Muscle of back (tissue), 13 donors: ENCODE results near the gene IFI30. TPM values are rescaled to one million over a fixed set of nuclear protein-coding genes. Genes with fewer than 3 reads are reported as not detected.
A peak's percentile ranks its signal among the peaks of the same experiment; 100 is the strongest.

Experiments
- DNase-seq, 3 donors: peaks; one replicate each; pipeline versions ENCODE4 v3.0.0 to v3.0.0-alpha.2; 2013
- long read RNA-seq, 9 donors: transcript quantifications; one replicate each; lab custom pipeline, GENCODE V29; 2026
- polyA plus RNA-seq, 10 donors: library from polyadenylated mRNA; unstranded; fragments of 120-200 nt; gene quantifications; one replicate each; pipeline ENCODE4 v1.2.1, GENCODE V29; 2013; ENCODE audit not compliant: insufficient read length in 10 of 10

IFI30 gene
- polyA plus RNA-seq = 1 to 10 TPM in 4 of 10 donors, under 1 TPM in 3, not detected in 3; 0.50 to 1.8 (median 1.1) TPM
- long read RNA-seq, donor 1, partial matches to known transcripts = 0 of 2 reads
- long read RNA-seq, donor 1, other reads (novel, unspliced or antisense) = 0 of 2 reads
- long read RNA-seq, donor 2, partial matches to known transcripts = 0 of 1 reads
- long read RNA-seq, donor 2, other reads (novel, unspliced or antisense) = 0 of 1 reads
- long read RNA-seq, donor 3 = 0 reads
- long read RNA-seq, donor 4, transcript IFI30-201 (7 exons, 1,134 nt) = major isoform, 6 of 6 reads
- long read RNA-seq, donor 4, partial matches to known transcripts = 0 of 6 reads
- long read RNA-seq, donor 4, other reads (novel, unspliced or antisense) = 0 of 6 reads
- long read RNA-seq, donor 5, transcript IFI30-201 (7 exons, 1,134 nt) = major isoform, 5 of 5 reads
- long read RNA-seq, donor 5, partial matches to known transcripts = 0 of 5 reads
- long read RNA-seq, donor 5, other reads (novel, unspliced or antisense) = 0 of 5 reads
- long read RNA-seq, donor 6, transcript IFI30-201 (7 exons, 1,134 nt) = major isoform, 7 of 7 reads
- long read RNA-seq, donor 6, partial matches to known transcripts = 0 of 7 reads
- long read RNA-seq, donor 6, other reads (novel, unspliced or antisense) = 0 of 7 reads
- long read RNA-seq, donor 7, transcript IFI30-201 (7 exons, 1,134 nt) = major isoform, 6 of 6 reads
- long read RNA-seq, donor 7, partial matches to known transcripts = 0 of 6 reads
- long read RNA-seq, donor 7, other reads (novel, unspliced or antisense) = 0 of 6 reads
- long read RNA-seq, donor 8, partial matches to known transcripts = 0 of 2 reads
- long read RNA-seq, donor 8, other reads (novel, unspliced or antisense) = 0 of 2 reads
- long read RNA-seq, donor 9 = 0 reads

DNA sequence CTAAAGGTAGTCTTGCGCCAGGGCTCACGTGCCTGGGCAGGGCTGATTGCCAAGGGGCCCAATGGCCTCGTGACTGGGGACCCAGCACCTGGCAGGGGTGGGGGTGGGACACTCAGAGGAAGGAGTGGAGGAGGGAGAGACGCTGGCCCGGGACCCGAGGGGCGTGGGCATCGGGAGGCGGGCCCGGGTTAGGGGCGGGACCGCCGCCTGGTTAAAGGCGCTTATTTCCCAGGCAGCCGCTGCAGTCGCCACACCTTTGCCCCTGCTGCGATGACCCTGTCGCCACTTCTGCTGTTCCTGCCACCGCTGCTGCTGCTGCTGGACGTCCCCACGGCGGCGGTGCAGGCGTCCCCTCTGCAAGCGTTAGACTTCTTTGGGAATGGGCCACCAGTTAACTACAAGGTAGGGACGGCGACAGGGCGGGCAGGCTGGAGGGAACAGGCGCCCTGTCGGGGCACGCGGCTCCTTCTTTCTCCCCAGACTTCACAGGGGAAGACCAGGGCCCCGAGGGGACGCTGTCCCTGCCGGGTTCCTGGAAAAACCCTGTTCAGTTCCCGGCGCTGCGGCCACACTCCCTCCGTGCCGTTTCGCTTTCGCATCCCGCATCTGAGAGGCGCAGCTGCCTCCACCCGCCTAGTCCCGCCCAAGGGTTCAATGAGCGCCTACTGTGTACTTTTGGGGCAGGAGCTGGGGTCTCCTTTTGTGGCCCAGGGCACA lies at the start of gene IFI30:
TSS of gene IFI30 (plus strand) at position 242 of the 717 bp plus-strand sequence. CDS start at position 271, 29 bp downstream.
- peak in 2 of 3 donors; percentile 44 to 76 for DNase-seq

DNA sequence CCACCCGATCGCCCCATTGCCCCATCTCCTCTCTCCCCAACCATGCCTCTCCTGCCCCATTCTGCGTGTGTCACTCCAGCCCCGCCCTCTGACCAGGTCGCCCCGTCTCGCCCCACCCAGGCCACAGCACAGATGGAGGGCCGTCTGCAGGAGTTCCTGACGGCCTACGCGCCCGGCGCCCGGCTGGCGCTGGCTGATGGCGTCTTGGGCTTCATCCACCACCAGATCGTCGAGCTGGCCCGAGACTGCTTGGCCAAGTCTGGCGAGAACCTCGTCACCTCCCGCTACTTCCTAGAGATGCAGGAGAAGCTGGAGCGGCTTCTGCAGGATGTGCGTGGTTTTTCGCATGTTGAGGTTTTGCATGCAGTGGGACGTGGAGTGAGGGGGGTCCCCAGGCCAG lies 49.8 kb upstream of the IFI30 start:
- no peak for DNase-seq

DNA sequence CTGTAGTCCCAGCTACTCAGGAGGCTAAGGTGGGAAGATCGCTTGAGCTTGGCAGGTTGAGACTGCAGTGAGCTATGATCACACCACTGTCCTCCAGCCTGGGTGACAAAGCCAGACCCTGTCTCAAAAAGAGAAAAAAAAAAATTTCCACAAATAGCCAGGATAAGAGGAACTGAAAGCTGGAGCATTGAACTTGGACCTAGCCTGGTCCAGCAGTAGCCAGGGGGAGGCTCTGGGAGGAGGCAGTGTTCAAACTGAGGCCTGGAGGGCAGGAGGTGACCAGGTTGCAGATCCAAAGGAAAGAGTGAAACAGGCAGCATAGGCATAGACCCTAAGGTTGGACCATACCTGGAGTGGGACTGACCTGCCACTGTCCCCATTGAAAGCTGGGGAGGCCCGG lies 47.5 kb upstream of the IFI30 start:
- no peak for DNase-seq

DNA sequence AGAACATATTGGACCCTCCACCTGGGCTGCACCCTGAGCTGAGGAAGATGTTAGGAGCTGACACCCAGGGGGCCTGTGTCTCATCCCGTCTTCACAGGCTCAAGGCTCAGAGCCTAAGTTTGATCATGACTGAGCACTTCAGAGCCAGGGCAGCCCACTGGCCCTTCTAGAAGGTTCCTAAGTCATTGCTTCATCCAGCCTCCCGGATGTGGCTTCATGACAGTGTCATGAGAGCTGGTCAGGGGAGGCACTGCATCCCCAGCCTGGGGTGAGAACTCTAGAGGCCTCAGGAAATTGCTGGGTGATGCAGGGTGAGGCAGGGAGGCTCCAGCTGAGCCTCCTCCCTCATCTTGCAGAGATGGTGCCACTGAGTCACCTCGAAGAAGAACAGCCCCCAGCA lies 45.6 kb upstream of the IFI30 start:
- DNase-seq = no peak

DNA sequence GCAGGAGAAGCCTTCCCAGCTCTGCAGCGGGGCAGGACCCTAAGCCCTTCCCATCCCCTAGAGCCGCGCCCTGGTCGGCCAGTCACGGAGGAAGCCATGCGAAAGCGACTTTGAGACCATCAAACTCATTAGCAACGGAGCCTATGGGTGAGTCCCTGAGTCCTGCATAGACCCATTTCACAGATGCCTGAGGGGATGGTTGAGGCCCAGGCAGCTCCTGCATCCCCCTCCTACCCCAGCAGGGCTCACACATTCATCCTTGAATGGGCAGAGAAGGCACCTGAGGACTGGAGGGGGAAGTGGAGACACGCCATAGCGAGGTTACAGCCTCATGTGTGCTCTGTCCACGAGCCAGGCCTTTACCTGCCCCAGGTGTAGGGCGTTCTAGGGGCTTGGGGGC lies 44.8 kb upstream of the IFI30 start:
- no peak for DNase-seq

DNA sequence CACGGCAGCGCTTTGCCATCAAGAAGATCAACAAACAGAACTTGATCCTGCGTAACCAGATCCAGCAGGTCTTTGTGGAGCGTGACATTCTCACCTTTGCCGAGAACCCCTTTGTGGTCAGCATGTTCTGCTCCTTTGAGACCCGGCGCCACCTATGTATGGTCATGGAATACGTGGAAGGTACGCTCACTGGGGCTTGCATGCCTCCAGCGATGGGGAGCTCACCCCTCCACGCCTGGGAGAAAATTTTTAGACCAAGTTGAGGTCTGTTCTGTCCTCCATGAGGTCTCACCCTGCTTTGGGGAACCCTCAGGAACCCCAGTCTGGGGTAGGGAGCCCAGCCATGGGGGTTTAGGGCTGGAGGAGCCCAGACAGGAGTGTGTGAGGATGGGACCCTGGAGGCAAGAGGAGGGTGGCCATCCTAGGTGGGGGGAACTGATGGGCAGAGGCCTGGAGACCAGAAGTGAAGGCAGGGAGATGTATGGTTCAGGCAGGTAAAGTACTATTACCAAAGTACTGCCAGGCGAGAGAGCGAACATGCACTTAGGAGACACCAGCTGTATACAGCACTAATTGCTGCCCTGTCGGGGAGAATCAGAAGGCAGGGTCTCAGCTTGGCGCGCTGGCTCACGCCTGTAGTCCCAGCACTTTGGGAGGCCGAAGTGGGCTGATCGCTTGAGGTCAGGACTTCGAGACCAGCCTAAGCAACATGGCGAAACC lies 42.9 kb upstream of the IFI30 start:
- DNase-seq = no peak

DNA sequence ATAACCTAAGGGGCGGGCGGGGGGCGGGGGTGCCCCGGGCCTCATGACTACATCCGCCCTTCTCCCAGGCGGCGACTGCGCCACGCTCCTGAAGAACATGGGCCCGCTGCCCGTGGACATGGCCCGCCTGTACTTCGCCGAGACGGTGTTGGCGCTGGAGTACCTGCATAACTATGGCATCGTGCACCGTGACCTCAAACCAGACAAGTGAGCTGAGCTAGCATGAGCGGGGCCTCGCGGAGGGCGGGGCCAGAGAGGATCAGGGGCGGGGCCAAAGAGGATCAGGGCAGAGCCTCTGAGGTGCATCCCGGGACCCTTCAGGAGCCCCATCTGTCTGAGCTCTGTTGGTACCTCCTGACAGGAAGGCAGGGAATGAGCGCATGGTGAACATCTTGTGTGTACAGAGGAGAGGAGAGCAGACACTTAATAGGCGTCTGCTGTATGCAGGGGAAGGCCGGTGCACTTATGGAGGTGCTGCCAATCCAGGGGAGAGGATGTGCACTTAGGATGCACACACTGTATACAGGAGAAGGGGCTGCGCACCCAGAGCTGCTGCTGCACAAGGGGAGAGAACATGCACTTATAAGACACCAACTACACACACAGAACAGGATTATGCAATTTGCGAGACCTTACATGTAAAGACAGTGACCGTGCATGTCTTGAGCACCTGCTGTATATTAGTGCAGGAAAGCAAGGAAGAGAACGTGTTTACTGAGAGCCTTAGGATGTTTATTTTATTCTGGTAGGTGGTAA lies 41.6 kb upstream of the IFI30 start:
- no peak for DNase-seq

GRCh38 chr19:18135712-18136584 lies 37.7 kb upstream of the IFI30 start:
- DNase-seq = no peak

GRCh38 chr19:18137242-18137641 lies 36.4 kb upstream of the IFI30 start:
- DNase-seq = no peak

- DNase-seq = no peak
Observed at GRCh38 chr19:18137657-18138339, 35.8 kb upstream of the IFI30 start.

DNA sequence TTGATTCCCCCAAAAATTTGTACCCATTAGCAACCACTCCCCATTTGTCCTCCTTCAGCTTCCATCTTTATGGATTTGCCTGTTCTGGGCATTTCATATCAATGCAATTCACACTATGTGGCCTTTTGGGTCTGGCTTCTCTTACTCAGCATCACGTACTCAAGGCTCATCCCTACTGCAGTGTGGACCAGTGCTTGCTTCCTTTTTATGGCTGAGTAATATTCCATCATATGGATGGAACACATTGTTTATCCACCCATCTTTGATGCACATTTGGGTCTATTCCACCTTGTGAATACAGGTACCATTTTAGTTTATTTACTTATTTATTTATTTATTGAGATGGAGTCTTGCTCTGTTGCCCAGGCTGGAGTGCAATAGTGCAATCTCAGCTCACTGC lies 33.1 kb upstream of the IFI30 start:
- DNase-seq = no peak

DNA sequence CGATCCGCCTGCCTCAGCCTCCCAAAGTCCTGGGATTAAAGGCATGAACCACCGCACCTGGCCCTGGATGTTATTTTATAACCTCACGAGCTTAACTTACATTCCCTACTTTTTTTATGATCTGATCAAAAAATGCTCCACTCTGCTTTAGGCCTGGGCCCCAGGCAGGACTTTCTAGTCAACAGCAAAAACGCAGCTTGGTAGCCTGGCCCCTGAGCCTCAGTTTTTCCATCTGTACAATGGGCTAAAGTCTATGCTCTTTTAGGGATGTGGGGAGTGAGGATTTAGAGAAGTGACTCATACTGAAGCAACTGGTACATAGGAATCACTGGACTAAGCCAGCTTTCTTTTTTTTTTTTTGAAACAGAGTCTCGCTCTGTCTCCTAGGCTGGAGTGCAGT lies 32.6 kb upstream of the IFI30 start:
- no peak for DNase-seq

DNA sequence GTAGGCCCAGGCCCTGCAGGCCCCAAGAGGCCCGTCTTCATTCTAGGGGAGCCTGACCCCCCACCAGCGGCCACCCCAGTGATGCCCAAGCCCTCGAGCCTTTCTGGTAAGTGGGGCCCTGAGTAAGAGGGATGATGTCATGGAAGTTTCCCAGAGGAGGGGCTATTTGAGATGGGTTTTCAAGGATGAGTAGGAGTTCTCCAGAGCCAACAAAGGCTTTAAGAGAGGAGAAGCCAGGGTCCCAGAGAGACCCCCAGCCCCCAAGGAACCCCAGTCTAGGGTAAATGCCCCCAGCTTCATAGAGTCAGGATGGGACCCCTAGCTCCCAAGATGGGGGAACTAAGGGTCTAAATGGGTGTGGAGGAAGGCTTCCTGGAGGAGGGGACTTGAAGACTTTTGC lies 29.7 kb upstream of the IFI30 start:
- no peak for DNase-seq

DNA sequence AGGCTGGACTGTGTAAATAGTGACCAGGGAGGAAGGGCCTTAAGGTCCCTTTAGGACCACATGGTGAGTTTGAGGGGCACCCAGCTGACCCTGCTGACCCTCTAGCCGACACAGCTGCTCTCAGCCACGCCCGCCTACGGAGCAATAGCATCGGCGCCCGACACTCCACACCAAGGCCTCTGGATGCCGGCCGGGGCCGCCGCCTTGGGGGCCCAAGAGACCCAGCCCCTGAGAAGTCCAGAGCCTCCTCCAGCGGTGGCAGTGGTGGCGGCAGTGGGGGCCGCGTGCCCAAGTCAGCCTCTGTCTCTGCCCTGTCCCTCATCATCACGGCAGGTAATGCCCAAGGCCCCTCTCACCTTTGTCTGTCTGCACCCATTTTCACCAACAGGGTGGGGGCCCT lies 29.3 kb upstream of the IFI30 start:
- DNase-seq = no peak

- DNase-seq = no peak
Observed at GRCh38 chr19:18144906-18145305, 28.7 kb upstream of the IFI30 start.

- DNase-seq = no peak
Observed at GRCh38 chr19:18145391-18145999, 28.1 kb upstream of the IFI30 start.

- DNase-seq = no peak
Observed at GRCh38 chr19:18147396-18147795, 26.2 kb upstream of the IFI30 start.

- no peak for DNase-seq
Observed at GRCh38 chr19:18149596-18149975, 24.0 kb upstream of the IFI30 start.
